ENCODE results near the gene ACSF2. TPM values are rescaled to one million over a fixed set of nuclear protein-coding genes. Genes with fewer than 3 reads are reported as not detected.

Gene ACSF2
- total RNA-seq, 1 experiment from 2014 or later, result 17.8 TPM

DNA sequence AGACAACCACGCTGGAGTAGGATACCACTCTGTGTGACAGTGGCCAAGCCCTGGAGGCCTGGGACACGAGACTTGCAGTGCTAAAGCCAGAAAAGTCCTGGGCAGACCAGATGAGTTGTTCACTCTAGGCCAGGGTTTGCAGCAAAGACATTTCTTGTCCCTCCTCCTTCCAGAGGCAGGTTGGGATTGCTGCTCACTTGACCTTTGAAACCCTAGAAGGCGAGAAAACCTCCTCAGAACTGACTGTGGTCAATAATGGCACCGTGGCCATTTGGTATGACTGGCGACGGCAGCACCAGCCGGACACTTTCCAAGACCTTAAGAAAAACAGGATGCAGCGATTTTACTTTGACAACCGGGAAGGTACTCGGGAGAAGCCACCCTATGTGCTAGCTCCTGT, 96.7 kb downstream of the ACSF2 start:
- intact Hi-C loops (cut with micrococcal nuclease), result no loop called here
- POLR2A ChIA-PET, result interaction anchor here (1.2 to 2.9 kb wide), 5 partner anchors 9 to 36 kb away, joined by 3 to 10 read pairs (median 4); no protein-coding TSS in a partner anchor
- Mint-ChIP-seq H3K36me3 (ENCODE audit: insufficient read depth, unreplicated experiment) (no peaks in the 10 kb centered on the region), H3K4me1 (ENCODE audit: insufficient read depth, unreplicated experiment) (peaks cover 21% of the 10 kb centered on the region), H3K9me3 (ENCODE audit: unreplicated experiment) (no peaks in the 10 kb centered on the region), H3K27ac (ENCODE audit: low read depth, unreplicated experiment) (no peak overlapping the region), H3K27me3 (ENCODE audit: insufficient read depth, unreplicated experiment) (no peaks in the 10 kb centered on the region), H3K4me3 (ENCODE audit: unreplicated experiment) (no peak overlapping the region)
- BruUV-seq (replicated peaks), result no TSS peak
- CTCF ChIA-PET, result interaction anchor here (0.6 to 0.7 kb wide), 2 partner anchors 24 to 370 kb away, joined by 3 read pairs; partner anchors contain the start of gene SPATA20
- no peak for DNase-seq (ENCODE audit: unreplicated experiment)
- TF ChIP-seq, protein P1, sequence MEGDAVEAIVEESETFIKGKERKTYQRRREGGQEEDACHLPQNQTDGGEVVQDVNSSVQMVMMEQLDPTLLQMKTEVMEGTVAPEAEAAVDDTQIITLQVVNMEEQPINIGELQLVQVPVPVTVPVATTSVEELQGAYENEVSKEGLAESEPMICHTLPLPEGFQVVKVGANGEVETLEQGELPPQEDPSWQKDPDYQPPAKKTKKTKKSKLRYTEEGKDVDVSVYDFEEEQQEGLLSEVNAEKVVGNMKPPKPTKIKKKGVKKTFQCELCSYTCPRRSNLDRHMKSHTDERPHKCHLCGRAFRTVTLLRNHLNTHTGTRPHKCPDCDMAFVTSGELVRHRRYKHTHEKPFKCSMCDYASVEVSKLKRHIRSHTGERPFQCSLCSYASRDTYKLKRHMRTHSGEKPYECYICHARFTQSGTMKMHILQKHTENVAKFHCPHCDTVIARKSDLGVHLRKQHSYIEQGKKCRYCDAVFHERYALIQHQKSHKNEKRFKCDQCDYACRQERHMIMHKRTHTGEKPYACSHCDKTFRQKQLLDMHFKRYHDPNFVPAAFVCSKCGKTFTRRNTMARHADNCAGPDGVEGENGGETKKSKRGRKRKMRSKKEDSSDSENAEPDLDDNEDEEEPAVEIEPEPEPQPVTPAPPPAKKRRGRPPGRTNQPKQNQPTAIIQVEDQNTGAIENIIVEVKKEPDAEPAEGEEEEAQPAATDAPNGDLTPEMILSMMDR (IDR thresholded peaks at IDR 0.05; ENCODE audit: unreplicated experiment), result no peak

DNA sequence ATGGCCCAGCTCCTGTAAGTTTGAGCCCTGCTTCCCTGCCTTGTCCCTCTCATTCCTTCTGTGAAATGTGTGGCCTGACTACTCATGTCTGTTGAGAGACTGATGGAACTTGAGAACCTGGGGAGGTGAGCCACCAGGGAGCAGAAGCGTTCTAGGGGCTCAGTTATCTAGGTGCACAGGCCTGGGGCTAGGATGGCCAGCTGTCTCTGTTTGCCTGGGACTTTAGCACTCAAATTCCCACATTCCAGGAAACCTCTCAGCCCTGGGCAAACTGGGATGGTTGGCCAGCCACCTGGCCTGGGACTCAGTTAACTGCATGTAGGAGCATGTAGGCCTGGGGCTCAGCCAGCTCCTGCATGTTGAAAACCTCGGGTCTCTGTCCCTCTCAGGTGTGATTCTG, 97.2 kb downstream of the ACSF2 start:
- Mint-ChIP-seq H3K27me3 (ENCODE audit: insufficient read depth, unreplicated experiment) (no peaks in the 10 kb centered on the region), H3K27ac (ENCODE audit: low read depth, unreplicated experiment) (no peak overlapping the region), H3K4me3 (ENCODE audit: unreplicated experiment) (no peak overlapping the region), H3K9me3 (ENCODE audit: unreplicated experiment) (no peaks in the 10 kb centered on the region), H3K4me1 (ENCODE audit: insufficient read depth, unreplicated experiment) (peaks cover 21% of the 10 kb centered on the region), H3K36me3 (ENCODE audit: insufficient read depth, unreplicated experiment) (no peaks in the 10 kb centered on the region)
- DNase-seq (ENCODE audit: unreplicated experiment), result peak; percentile 85
- TF ChIP-seq, protein P1 (IDR thresholded peaks at IDR 0.05; ENCODE audit: unreplicated experiment), result no peak
- ChIA-PET CTCF (interaction anchor here (0.6 to 0.7 kb wide), 3 partner anchors 21 to 371 kb away, joined by 3 to 4 read pairs (median 3); partner anchors contain the start of gene SPATA20), POLR2A (interaction anchor here (0.5 to 2.9 kb wide), 7 partner anchors 8 to 138 kb away, joined by 3 to 10 read pairs (median 4); no protein-coding TSS in a partner anchor)
- intact Hi-C loops (cut with micrococcal nuclease), result no loop called here
- BruUV-seq (replicated peaks), result no TSS peak

Other genes starting within 250 kb of the ACSF2 start
- 3.4 and 4.5 TPM in 2 replicates for gene COL1A1, start 224.6 kb upstream of the ACSF2 start, total RNA-seq (2022)
- gene TMEM92, start 151.8 kb upstream of the ACSF2 start, total RNA-seq (2022), result 1.1 and 1.5 TPM in 2 replicates
- gene XYLT2, start 80.1 kb upstream of the ACSF2 start, total RNA-seq (2022), result 9.6 and 14.0 TPM in 2 replicates
- 57.2 and 71.5 TPM in 2 replicates for gene MRPL27, start 53.0 kb upstream of the ACSF2 start, total RNA-seq (2022)
- gene EME1, start 53.0 kb upstream of the ACSF2 start, total RNA-seq (2022), result 6.0 and 6.7 TPM in 2 replicates
- gene LRRC59, start 28.7 kb upstream of the ACSF2 start, total RNA-seq (2022), result 306 and 344 TPM in 2 replicates
- not detected in 2 replicates for gene CHAD, start 42.7 kb downstream of the ACSF2 start, total RNA-seq (2022)
- 25.2 and 28.7 TPM in 2 replicates for gene RSAD1, start 52.6 kb downstream of the ACSF2 start, total RNA-seq (2022)
- gene MYCBPAP, start 82.2 kb downstream of the ACSF2 start, total RNA-seq (2022), result 0.19 TPM in 1 of 2 replicates, not detected in the other
- 2.1 and 4.4 TPM in 2 replicates for gene EPN3, start 106.5 kb downstream of the ACSF2 start, total RNA-seq (2022)
- 35.3 and 39.4 TPM in 2 replicates for gene SPATA20, start 121.0 kb downstream of the ACSF2 start, total RNA-seq (2022)
- not detected in 2 replicates for gene CACNA1G, start 134.5 kb downstream of the ACSF2 start, total RNA-seq (2022)
- gene ABCC3, start 208.7 kb downstream of the ACSF2 start, total RNA-seq (2022), result 209 and 293 TPM in 2 replicates